Measurements from ENCODE around the gene S100A4.

DNA sequence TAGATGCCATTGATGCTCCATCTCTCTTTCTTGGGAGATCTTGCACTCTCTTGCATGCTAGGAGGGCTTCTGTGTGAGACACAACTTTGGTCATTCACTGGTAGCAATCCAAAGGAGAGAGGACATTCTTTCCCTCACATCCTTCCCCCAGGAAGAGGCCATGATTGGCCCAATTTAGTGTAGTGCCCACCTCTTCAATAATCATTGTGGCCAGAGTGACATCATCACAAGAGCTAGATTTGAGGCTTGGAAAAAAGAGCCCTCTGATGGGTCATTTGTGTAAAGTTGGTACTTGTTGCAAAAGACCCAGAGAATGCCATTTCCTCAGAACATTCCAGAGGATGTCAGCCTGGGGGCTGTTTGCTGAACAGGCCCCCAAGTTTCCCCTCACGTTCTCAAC lies 40.0 kb downstream of the S100A4 start:
- TF ChIP-seq, protein P1, sequence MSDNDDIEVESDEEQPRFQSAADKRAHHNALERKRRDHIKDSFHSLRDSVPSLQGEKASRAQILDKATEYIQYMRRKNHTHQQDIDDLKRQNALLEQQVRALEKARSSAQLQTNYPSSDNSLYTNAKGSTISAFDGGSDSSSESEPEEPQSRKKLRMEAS (CRISPR knock-in tag; IDR thresholded peaks at IDR 0.05), result no peak
- TF ChIP-seq ZNF121 (CRISPR knock-in tag; IDR thresholded peaks at IDR 0.05), result no peak

Measured in WTC11 (cell line).